ENCODE measurements around the gene KRTAP5-6.

The KRTAP5-6 gene

GRCh38 chr11:1727861-1728260 lies 30.9 kb downstream of the KRTAP5-6 start:
- no peak for DNase-seq
- Histone ChIP-seq H3K4me3 (ENCODE audit: insufficient read depth, low read depth, low read length, poor library complexity, severe bottlenecking) (no peak overlapping the region), H3K4me1 (ENCODE audit: control insufficient read depth, insufficient read depth, low read length, poor library complexity, severe bottlenecking) (no peaks in the 10 kb centered on the region), H3K36me3 (ENCODE audit: control insufficient read depth, insufficient read depth, low read length) (no peaks in the 10 kb centered on the region), H3K27me3 (replicated peaks; ENCODE audit: control insufficient read depth, insufficient read depth, low read length, poor library complexity, severe bottlenecking) (peaks cover 3% of the 10 kb centered on the region), H3K27ac (ENCODE audit: insufficient read depth, low read length, poor library complexity, severe bottlenecking) (no peak overlapping the region), H3K9me3 (ENCODE audit: control insufficient read depth, low read length) (no peaks in the 10 kb centered on the region)

GRCh38 chr11:1728301-1728700 lies 31.3 kb downstream of the KRTAP5-6 start:
- H3K9me3 ChIP-seq (ENCODE audit: control insufficient read depth, low read length): no peaks in the 10 kb centered on the region
- H3K27me3 ChIP-seq (replicated peaks; ENCODE audit: control insufficient read depth, insufficient read depth, low read length, poor library complexity, severe bottlenecking): peaks cover 3% of the 10 kb centered on the region
- H3K4me3 ChIP-seq (ENCODE audit: insufficient read depth, low read depth, low read length, poor library complexity, severe bottlenecking): no peak overlapping the region
- no peak for DNase-seq
- H3K36me3 ChIP-seq (ENCODE audit: control insufficient read depth, insufficient read depth, low read length): no peaks in the 10 kb centered on the region
- H3K27ac ChIP-seq (ENCODE audit: insufficient read depth, low read length, poor library complexity, severe bottlenecking): no peak overlapping the region
- H3K4me1 ChIP-seq (ENCODE audit: control insufficient read depth, insufficient read depth, low read length, poor library complexity, severe bottlenecking): no peaks in the 10 kb centered on the region

- no peak for DNase-seq
- no peak overlapping the region for H3K4me3 ChIP-seq (ENCODE audit: insufficient read depth, low read depth, low read length, poor library complexity, severe bottlenecking)
- H3K27me3 ChIP-seq (replicated peaks; ENCODE audit: control insufficient read depth, insufficient read depth, low read length, poor library complexity, severe bottlenecking): peaks cover 3% of the 10 kb centered on the region
Measured at GRCh38 chr11:1728931-1729691, 32.1 kb downstream of the KRTAP5-6 start.

GRCh38 chr11:1729692-1730011 lies 32.7 kb downstream of the KRTAP5-6 start:
- H3K4me3 ChIP-seq (ENCODE audit: insufficient read depth, low read depth, low read length, poor library complexity, severe bottlenecking): no peak overlapping the region
- H3K4me1 ChIP-seq (ENCODE audit: control insufficient read depth, insufficient read depth, low read length, poor library complexity, severe bottlenecking): peaks cover 8% of the 10 kb centered on the region
- no peaks in the 10 kb centered on the region for H3K36me3 ChIP-seq (ENCODE audit: control insufficient read depth, insufficient read depth, low read length)
- no peak overlapping the region for H3K27ac ChIP-seq (ENCODE audit: insufficient read depth, low read length, poor library complexity, severe bottlenecking)
- peaks cover 3% of the 10 kb centered on the region for H3K27me3 ChIP-seq (replicated peaks; ENCODE audit: control insufficient read depth, insufficient read depth, low read length, poor library complexity, severe bottlenecking)
- no peak for DNase-seq
- no peaks in the 10 kb centered on the region for H3K9me3 ChIP-seq (ENCODE audit: control insufficient read depth, low read length)

More at GRCh38 chr11:1728931-1729691, 32.1 kb downstream of the KRTAP5-6 start:
- Histone ChIP-seq H3K9me3 (ENCODE audit: control insufficient read depth, low read length) (no peaks in the 10 kb centered on the region), H3K36me3 (ENCODE audit: control insufficient read depth, insufficient read depth, low read length) (no peaks in the 10 kb centered on the region), H3K27ac (ENCODE audit: insufficient read depth, low read length, poor library complexity, severe bottlenecking) (no peak overlapping the region), H3K4me1 (ENCODE audit: control insufficient read depth, insufficient read depth, low read length, poor library complexity, severe bottlenecking) (peaks cover 5% of the 10 kb centered on the region)

- H3K4me3 ChIP-seq (ENCODE audit: insufficient read depth, low read depth, low read length, poor library complexity, severe bottlenecking): no peak overlapping the region
- H3K36me3 ChIP-seq (ENCODE audit: control insufficient read depth, insufficient read depth, low read length): no peaks in the 10 kb centered on the region
- peaks cover 3% of the 10 kb centered on the region for H3K27me3 ChIP-seq (replicated peaks; ENCODE audit: control insufficient read depth, insufficient read depth, low read length, poor library complexity, severe bottlenecking)
- H3K4me1 ChIP-seq (ENCODE audit: control insufficient read depth, insufficient read depth, low read length, poor library complexity, severe bottlenecking): peaks cover 8% of the 10 kb centered on the region
- H3K9me3 ChIP-seq (ENCODE audit: control insufficient read depth, low read length): no peaks in the 10 kb centered on the region
- no peak for DNase-seq
- H3K27ac ChIP-seq (ENCODE audit: insufficient read depth, low read length, poor library complexity, severe bottlenecking): no peak overlapping the region
Measured at GRCh38 chr11:1730059-1730629, 33.1 kb downstream of the KRTAP5-6 start.

- no peak overlapping the region for H3K4me3 ChIP-seq (ENCODE audit: insufficient read depth, low read depth, low read length, poor library complexity, severe bottlenecking)
- DNase-seq: no peak
- peaks cover 8% of the 10 kb centered on the region for H3K4me1 ChIP-seq (ENCODE audit: control insufficient read depth, insufficient read depth, low read length, poor library complexity, severe bottlenecking)
- H3K27me3 ChIP-seq (replicated peaks; ENCODE audit: control insufficient read depth, insufficient read depth, low read length, poor library complexity, severe bottlenecking): peaks cover 3% of the 10 kb centered on the region
- no peak overlapping the region for H3K27ac ChIP-seq (ENCODE audit: insufficient read depth, low read length, poor library complexity, severe bottlenecking)
- no peaks in the 10 kb centered on the region for H3K36me3 ChIP-seq (ENCODE audit: control insufficient read depth, insufficient read depth, low read length)
- H3K9me3 ChIP-seq (ENCODE audit: control insufficient read depth, low read length): no peaks in the 10 kb centered on the region
Measured at GRCh38 chr11:1731451-1732059, 34.6 kb downstream of the KRTAP5-6 start.

- H3K36me3 ChIP-seq (ENCODE audit: control insufficient read depth, insufficient read depth, low read length): no peaks in the 10 kb centered on the region
- no peak for DNase-seq
- H3K27me3 ChIP-seq (replicated peaks; ENCODE audit: control insufficient read depth, insufficient read depth, low read length, poor library complexity, severe bottlenecking): peaks cover 3% of the 10 kb centered on the region
- H3K9me3 ChIP-seq (ENCODE audit: control insufficient read depth, low read length): peaks cover 4% of the 10 kb centered on the region
- no peak overlapping the region for H3K27ac ChIP-seq (ENCODE audit: insufficient read depth, low read length, poor library complexity, severe bottlenecking)
- peaks cover 8% of the 10 kb centered on the region for H3K4me1 ChIP-seq (ENCODE audit: control insufficient read depth, insufficient read depth, low read length, poor library complexity, severe bottlenecking)
- no peak overlapping the region for H3K4me3 ChIP-seq (ENCODE audit: insufficient read depth, low read depth, low read length, poor library complexity, severe bottlenecking)
Measured at GRCh38 chr11:1732418-1733008, 35.5 kb downstream of the KRTAP5-6 start.

GRCh38 chr11:1733009-1733715 lies 36.2 kb downstream of the KRTAP5-6 start:
- Histone ChIP-seq H3K4me3 (ENCODE audit: insufficient read depth, low read depth, low read length, poor library complexity, severe bottlenecking) (no peak overlapping the region), H3K9me3 (ENCODE audit: control insufficient read depth, low read length) (peaks cover 4% of the 10 kb centered on the region), H3K27me3 (replicated peaks; ENCODE audit: control insufficient read depth, insufficient read depth, low read length, poor library complexity, severe bottlenecking) (peaks cover 2% of the 10 kb centered on the region), H3K36me3 (ENCODE audit: control insufficient read depth, insufficient read depth, low read length) (no peaks in the 10 kb centered on the region), H3K27ac (ENCODE audit: insufficient read depth, low read length, poor library complexity, severe bottlenecking) (no peak overlapping the region), H3K4me1 (ENCODE audit: control insufficient read depth, insufficient read depth, low read length, poor library complexity, severe bottlenecking) (peaks cover 8% of the 10 kb centered on the region)
- DNase-seq: no peak

- Histone ChIP-seq H3K27ac (ENCODE audit: insufficient read depth, low read length, poor library complexity, severe bottlenecking) (no peak overlapping the region), H3K27me3 (replicated peaks; ENCODE audit: control insufficient read depth, insufficient read depth, low read length, poor library complexity, severe bottlenecking) (no peaks in the 10 kb centered on the region), H3K9me3 (ENCODE audit: control insufficient read depth, low read length) (peaks cover 4% of the 10 kb centered on the region), H3K4me1 (ENCODE audit: control insufficient read depth, insufficient read depth, low read length, poor library complexity, severe bottlenecking) (peaks cover 8% of the 10 kb centered on the region), H3K36me3 (ENCODE audit: control insufficient read depth, insufficient read depth, low read length) (no peaks in the 10 kb centered on the region), H3K4me3 (ENCODE audit: insufficient read depth, low read depth, low read length, poor library complexity, severe bottlenecking) (no peak overlapping the region)
- no peak for DNase-seq
Measured at GRCh38 chr11:1733716-1734640, 37.0 kb downstream of the KRTAP5-6 start.

All from effector memory CD4-positive, alpha-beta T cell (primary cell).